GM12874 (cell line): ENCODE data around the gene ZNF284.

ENCODE experiments used
- CTCF ChIP-seq: IDR thresholded peaks from 2 replicates; pipeline ENCODE4 v1.5.1; 2011; ENCODE audit warnings: low read depth, mild to moderate bottlenecking, control low read depth, low read length, moderate library complexity; ENCODE audit not compliant: insufficient read depth

Gene ZNF284

GRCh38 chr19:44112802-44113137, 40.8 kb downstream of the ZNF284 start:
- TF ChIP-seq CTCF, result no peak

GRCh38 chr19:44113138-44113783, 41.3 kb downstream of the ZNF284 start, which contains the start of gene ZNF225:
Gene ZNF225 (plus strand): TSS chr19:44113399. CDS start chr19:44115828, 2,429 bp downstream.
- no peak for TF ChIP-seq CTCF

GRCh38 chr19:44113784-44114390, 41.9 kb downstream of the ZNF284 start:
- no peak for TF ChIP-seq CTCF

GRCh38 chr19:44131955-44132354, 60.0 kb downstream of the ZNF284 start:
- TF ChIP-seq CTCF, result no peak
